K562 (cell line): ENCODE measurements around the gene ZNF121. TPM values are rescaled to one million over a fixed set of nuclear protein-coding genes. Genes with fewer than 3 reads are reported as not detected.

Experiments
- CBX5 ChIP-seq: IDR thresholded peaks from 2 replicates; pipeline ENCODE4 v1.6.1; 2014; ENCODE audit warnings: low read depth, borderline replicate concordance
- CGGBP1 ChIP-seq: fragments of 250-450 bp; sonication (Bioruptor Pico); IDR thresholded peaks from 2 replicates; pipeline ENCODE4 v1.9.0; 2021; ENCODE audit warnings: mild to moderate bottlenecking
- CLOCK ChIP-seq: fragments of 250-450 bp; sonication (Bioruptor Pico); IDR thresholded peaks from 2 replicates; pipeline ENCODE4 v1.4.0; 2020; ENCODE audit warnings: mild to moderate bottlenecking, moderate library complexity, borderline replicate concordance
- EP300 ChIP-seq: IDR thresholded peaks from 2 replicates; pipeline ENCODE4 v1.6.1; 2012; ENCODE audit warnings: low read length, improper control_type of control experiment
- ETV1 ChIP-seq: fragments of 450-650 bp; conservative IDR thresholded peaks from 2 replicates; pipeline ENCODE4 v1.6.1; 2016; ENCODE audit warnings: missing genetic modification characterization, control low read depth, low read depth, missing compliant biosample characterization
- FOXJ3 ChIP-seq: sonication (generic); formaldehyde crosslinking; IDR thresholded peaks from 2 replicates; pipeline ENCODE4 v1.4.0; 2020; ENCODE audit warnings: mild to moderate bottlenecking, missing genetic modification reagents
- GATA2 ChIP-seq: sonication (generic); formaldehyde crosslinking; IDR thresholded peaks from 2 replicates; pipeline ENCODE4 v1.4.0; 2020; ENCODE audit warnings: mild to moderate bottlenecking, missing genetic modification reagents
- KLF13 ChIP-seq: fragments of 450-650 bp; IDR thresholded peaks from 2 replicates; pipeline ENCODE4 v1.6.1; 2016; ENCODE audit warnings: missing genetic modification characterization, low read depth, mild to moderate bottlenecking, missing compliant biosample characterization, moderate library complexity, borderline replicate concordance
- L3MBTL2 ChIP-seq: fragments of 450-650 bp; IDR thresholded peaks from 2 replicates; pipeline ENCODE4 v1.6.1; 2016; ENCODE audit warnings: mild to moderate bottlenecking, moderate library complexity
- MAFG ChIP-seq: fragments of 450-650 bp; conservative IDR thresholded peaks from 2 replicates; pipeline ENCODE4 v1.6.1; 2016; ENCODE audit warnings: missing genetic modification characterization, missing compliant biosample characterization
- NFIX ChIP-seq: fragments of 250-450 bp; sonication (Bioruptor Pico); IDR thresholded peaks from 2 replicates; pipeline ENCODE4 v1.4.0; 2020; ENCODE audit warnings: low read depth, mild to moderate bottlenecking, moderate library complexity
- OTX1 ChIP-seq: fragments of 450-650 bp; formaldehyde crosslinking; IDR thresholded peaks from 2 replicates; pipeline ENCODE4 v1.4.0; 2022; ENCODE audit warnings: mild to moderate bottlenecking
- SAP30 ChIP-seq: fragments of 200-600 bp; sonication (generic); IDR thresholded peaks from 2 replicates; pipeline ENCODE4 v1.6.1; 2012; ENCODE audit warnings: borderline replicate concordance, low read depth, mild to moderate bottlenecking, moderate library complexity, low read length, control low read depth, inconsistent platforms; ENCODE audit not compliant: insufficient read depth, poor library complexity, severe bottlenecking
- SFPQ ChIP-seq: fragments of 200-400 bp; formaldehyde crosslinking; IDR thresholded peaks from 2 replicates; pipeline ENCODE4 v1.6.1; 2017; ENCODE audit warnings: mild to moderate bottlenecking, low read depth, low read length, moderate library complexity
- SMARCA5 ChIP-seq: fragments of 450-650 bp; IDR thresholded peaks from 2 replicates; pipeline ENCODE4 v1.6.1; 2016
- SMARCB1 ChIP-seq: IDR thresholded peaks from 2 replicates; pipeline ENCODE4 v1.6.1; 2011; ENCODE audit warnings: improper control_type of control experiment, low read depth; ENCODE audit not compliant: insufficient read length
- TEAD1 ChIP-seq, 2 experiments: fragments of 450-650 bp in 1 of 2; sonication (generic) in 1 of 2; formaldehyde crosslinking; IDR thresholded peaks; 2 replicates each; pipeline versions ENCODE4 v1.4.0 to v1.8.0; 2020 to 2022; ENCODE audit warnings: mild to moderate bottlenecking in 2 of 2, missing genetic modification reagents in 1 of 2
- TRIM25 ChIP-seq: fragments of 450-650 bp; IDR thresholded peaks from 2 replicates; pipeline ENCODE4 v1.7.0; 2016; ENCODE audit warnings: borderline replicate concordance
- ZNF197 ChIP-seq: fragments of 200-800 bp; sonication (Bioruptor generic); IDR thresholded peaks from 2 replicates; pipeline ENCODE4 v1.6.1; 2016; ENCODE audit warnings: low read depth, missing genetic modification characterization, missing compliant biosample characterization
- ZNF778 ChIP-seq: fragments of 450-650 bp; formaldehyde crosslinking; IDR thresholded peaks from 2 replicates; pipeline ENCODE4 v1.4.0; 2020; ENCODE audit warnings: mild to moderate bottlenecking, moderate library complexity
- polyA plus RNA-seq, 8 experiments: library from polyadenylated mRNA; depleted of rRNA in 4 of 8; stranded (reverse) in 5 of 8; unstranded in 3 of 8; fragments of >200 nt; fragmentation: Nextera tagmentation in 2 of 8; fragmentation: Illumina TruSeq in 1 of 8; extraction: Ambion mirVana in 2 of 8; extraction: Trizol in 1 of 8; gene quantifications; 2 replicates each; pipeline versions ENCODE4 v1.2.1 to v1.2.3, GENCODE V29; 2011 to 2014; ENCODE audit warnings: inconsistent platforms in 1 of 8, missing spikeins in 1 of 8
- total RNA-seq, 7 experiments: library from RNA; depleted of rRNA in 6 of 7; stranded (reverse); fragments of >200 nt in 6 of 7; fragmentation: Illumina TruSeq in 2 of 7; extraction: Trizol in 2 of 7; gene quantifications; 2 replicates each; pipeline versions ENCODE4 v1.2.1 to v1.2.3, GENCODE V29; 2011 to 2021; ENCODE audit warnings: low replicate concordance in 1 of 7

ZNF121 gene
- total and polyA plus RNA-seq, 9 of the 15 experiments (the other 6 are each of a cell fraction or from before 2014, with no cell fraction given), result 14.6 to 115 (median 33.4) TPM

GRCh38 chr19:9584073-9584833, at the start of gene ZNF121 (continued):
- peak; percentile 98 for TF ChIP-seq ETV1
- TF ChIP-seq CLOCK (CRISPR knock-in tag), result no peak
- TF ChIP-seq GATA2 (CRISPR knock-in tag), result peak; percentile 28; the same call in 1 of the 2 replicates
- TF ChIP-seq FOXJ3, result no peak
- TF ChIP-seq TEAD1 (CRISPR knock-in tag; IDR thresholded peaks at IDR 0.05), result peak in 1 of 2 experiments; percentile 68; a peak in 1 of 4 replicates
- peak; percentile 72; the same call in 1 of the 2 replicates for TF ChIP-seq L3MBTL2
- TF ChIP-seq ZNF197 (CRISPR knock-in tag), result no peak
- no peak for TF ChIP-seq NFIX (CRISPR knock-in tag)
- no peak for TF ChIP-seq MAFG (tag)
- TF ChIP-seq EP300, result 0 out of 2 replicates have a peak, but pooled peaks have one; percentile 12
- no peak for TF ChIP-seq KLF13 (tag)
- TF ChIP-seq SMARCB1, result no peak
- no peak for TF ChIP-seq ZNF778 (CRISPR knock-in tag)
- no peak for TF ChIP-seq CBX5
- TF ChIP-seq SAP30, result peak; percentile 91
- TF ChIP-seq SMARCA5, result no peak
- peak; percentile 74; the same call in 1 of the 2 replicates for TF ChIP-seq OTX1 (CRISPR knock-in tag)
- TF ChIP-seq SFPQ, result no peak
- no peak for TF ChIP-seq TRIM25
- TF ChIP-seq CGGBP1 (CRISPR knock-in tag), result no peak
